PC-3 (cell line): ENCODE data around the gene CD300LB. TPM values are rescaled to one million over a fixed set of nuclear protein-coding genes. Genes with fewer than 3 reads are reported as not detected.
A peak's percentile ranks its signal among the peaks of the same experiment; 100 is the strongest.

Experiments used
- ATAC-seq: fragments of 200-7000 bp; cut with Tn5 transposase; 2 replicates; pipeline ENCODE4 v1.9.1; 2020; ENCODE audit warnings: mild to moderate bottlenecking, moderate library complexity
- BruUV-seq: library from RNA; stranded (reverse); fragments of 400-500 nt; replicated peaks from 2 replicates; lab custom pipeline; 2021; lab: Mats Ljungman, UMichigan
- CTCF ChIA-PET: fragments of 300-600 bp; sonication (Branson Sonifier 250); formaldehyde crosslinking; loops from one replicate; lab custom pipeline; 2022; ENCODE audit warnings: antibody characterized with exemption; lab: Charles Lee
- POLR2A ChIA-PET: fragments of 300-600 bp; sonication (Branson Sonifier 250); formaldehyde crosslinking; loops from one replicate; lab custom pipeline; 2022; ENCODE audit warnings: antibody characterized with exemption; ENCODE audit not compliant: unreplicated experiment; lab: Charles Lee
- DNase-seq: peaks from one replicate; pipeline ENCODE4 v3.0.0-alpha.2; 2015
- H2AFZ ChIP-seq: fragments of 300-600 bp; sonication (generic); 2 replicates; pipeline ENCODE4 v1.6.0; 2016; ENCODE audit warnings: antibody characterized with exemption, low read length
- H3F3A ChIP-seq: fragments of 300-600 bp; sonication (generic); one replicate; pipeline ENCODE4 v1.6.0; 2017; ENCODE audit warnings: antibody characterized with exemption, low read length, control low read depth, mild to moderate bottlenecking; ENCODE audit not compliant: unreplicated experiment
- H3K27ac ChIP-seq: fragments of 300-600 bp; sonication (generic); 2 replicates; pipeline ENCODE4 v1.5.1; 2016; ENCODE audit warnings: mild to moderate bottlenecking, low read length
- H3K27me3 ChIP-seq: fragments of 300-600 bp; sonication (generic); 2 replicates; pipeline ENCODE4 v1.6.1; 2016; ENCODE audit warnings: low read length, mixed read lengths
- H3K36me3 ChIP-seq: fragments of 300-600 bp; sonication (generic); 2 replicates; pipeline ENCODE4 v1.6.1; 2016; ENCODE audit warnings: low read depth, mixed run types, low read length, mixed read lengths
- H3K4me1 ChIP-seq: fragments of 300-600 bp; sonication (generic); 2 replicates; pipeline ENCODE4 v1.5.1; 2016; ENCODE audit warnings: low read length; ENCODE audit not compliant: insufficient read depth
- H3K4me2 ChIP-seq: fragments of 300-600 bp; sonication (generic); 2 replicates; pipeline ENCODE4 v1.6.0; 2016; ENCODE audit warnings: low read length
- H3K4me3 ChIP-seq: fragments of 300-600 bp; sonication (generic); 2 replicates; pipeline ENCODE4 v1.5.1; 2016; ENCODE audit warnings: mild to moderate bottlenecking, low read length, mixed read lengths
- H3K79me2 ChIP-seq: fragments of 300-600 bp; sonication (generic); 2 replicates; pipeline ENCODE4 v1.6.1; 2017; ENCODE audit warnings: low read length, mixed read lengths
- H3K9ac ChIP-seq: fragments of 300-600 bp; sonication (generic); 2 replicates; pipeline ENCODE4 v1.6.0; 2016; ENCODE audit warnings: mild to moderate bottlenecking, low read length
- H3K9me2 ChIP-seq: fragments of 300-600 bp; sonication (generic); replicated peaks from 2 replicates; pipeline ENCODE4 v1.6.1; 2016; ENCODE audit warnings: mixed run types, low read length, mixed read lengths
- H3K9me3 ChIP-seq: fragments of 300-600 bp; sonication (generic); 2 replicates; pipeline ENCODE4 v1.6.1; 2016; ENCODE audit warnings: low read length, mixed read lengths
- H4K20me1 ChIP-seq: fragments of 300-600 bp; sonication (generic); 2 replicates; pipeline ENCODE4 v1.6.1; 2016; ENCODE audit warnings: low read length, mixed read lengths
- EZH2 ChIP-seq: fragments of 300-600 bp; sonication (generic); IDR thresholded peaks from one replicate; pipeline ENCODE4 v1.6.1; 2017; ENCODE audit warnings: antibody characterized with exemption, mild to moderate bottlenecking, low read length; ENCODE audit not compliant: unreplicated experiment
- EZH2phosphoT487 ChIP-seq: fragments of 300-600 bp; sonication (generic); IDR thresholded peaks from 2 replicates; pipeline ENCODE4 v1.6.1; 2018; ENCODE audit warnings: mild to moderate bottlenecking, antibody characterized with exemption, low read length, borderline replicate concordance
- intact Hi-C: fragments of 100-400 bp; cut with micrococcal nuclease; formaldehyde crosslinking; loops from 2 replicates; pipeline ENCODE4 v1.9.0; 2023
- total RNA-seq: library from RNA; depleted of rRNA; stranded (reverse); fragments of >200 nt; gene quantifications from 2 replicates; pipeline ENCODE4 v1.2.3, GENCODE V29; 2014
- TF ChIP-seq, protein P1 (sequence below): fragments of 300-600 bp; sonication (generic); conservative IDR thresholded peaks from 2 replicates; pipeline ENCODE4 v1.5.1; 2017; ENCODE audit warnings: antibody characterized with exemption, low read depth, mild to moderate bottlenecking, low read length

CD300LB gene
- total RNA-seq, 1 experiment from 2014 or later = not detected

DNA sequence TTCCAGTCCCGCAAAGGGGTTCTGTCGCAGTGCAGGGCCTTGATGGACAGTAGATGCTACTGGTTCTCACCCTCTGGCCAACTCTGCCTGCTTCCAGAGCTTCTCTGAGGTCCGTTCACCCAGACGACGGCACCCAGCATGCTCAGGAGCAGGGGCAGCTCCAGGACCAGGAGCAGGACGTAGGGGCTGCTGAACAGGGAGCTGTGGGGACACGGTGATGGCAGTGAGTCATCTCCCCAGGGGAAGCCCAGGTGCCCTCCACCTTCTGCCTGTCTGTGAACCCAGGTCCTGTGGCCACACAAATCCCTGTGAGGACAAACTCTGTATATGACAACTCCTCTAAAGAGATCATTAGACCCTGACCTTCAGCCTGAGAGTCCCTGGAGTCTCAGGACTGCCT is 18.1 kb upstream of the CD300LB start:
- no peak overlapping the region for H2AFZ ChIP-seq
- H3K4me2 ChIP-seq = no peak overlapping the region
- H3K79me2 ChIP-seq = no peaks in the 10 kb centered on the region
- no peaks in the 10 kb centered on the region for H3K36me3 ChIP-seq
- TF ChIP-seq, protein P1, sequence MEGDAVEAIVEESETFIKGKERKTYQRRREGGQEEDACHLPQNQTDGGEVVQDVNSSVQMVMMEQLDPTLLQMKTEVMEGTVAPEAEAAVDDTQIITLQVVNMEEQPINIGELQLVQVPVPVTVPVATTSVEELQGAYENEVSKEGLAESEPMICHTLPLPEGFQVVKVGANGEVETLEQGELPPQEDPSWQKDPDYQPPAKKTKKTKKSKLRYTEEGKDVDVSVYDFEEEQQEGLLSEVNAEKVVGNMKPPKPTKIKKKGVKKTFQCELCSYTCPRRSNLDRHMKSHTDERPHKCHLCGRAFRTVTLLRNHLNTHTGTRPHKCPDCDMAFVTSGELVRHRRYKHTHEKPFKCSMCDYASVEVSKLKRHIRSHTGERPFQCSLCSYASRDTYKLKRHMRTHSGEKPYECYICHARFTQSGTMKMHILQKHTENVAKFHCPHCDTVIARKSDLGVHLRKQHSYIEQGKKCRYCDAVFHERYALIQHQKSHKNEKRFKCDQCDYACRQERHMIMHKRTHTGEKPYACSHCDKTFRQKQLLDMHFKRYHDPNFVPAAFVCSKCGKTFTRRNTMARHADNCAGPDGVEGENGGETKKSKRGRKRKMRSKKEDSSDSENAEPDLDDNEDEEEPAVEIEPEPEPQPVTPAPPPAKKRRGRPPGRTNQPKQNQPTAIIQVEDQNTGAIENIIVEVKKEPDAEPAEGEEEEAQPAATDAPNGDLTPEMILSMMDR = no peak
- TF ChIP-seq EZH2phosphoT487 = no peak
- TF ChIP-seq EZH2 = no peak
- H3K27me3 ChIP-seq = peaks cover 16% of the 10 kb centered on the region
- H3K4me1 ChIP-seq = peaks cover 13% of the 10 kb centered on the region
- BruUV-seq = no TSS peak
- no peaks in the 10 kb centered on the region for H3F3A ChIP-seq
- intact Hi-C loops = no loop called here
- ChIA-PET CTCF (no interaction called here), POLR2A (no interaction called here)
- H3K4me3 ChIP-seq = no peak overlapping the region
- no peak overlapping the region for H3K9ac ChIP-seq
- no peak overlapping the region for H3K27ac ChIP-seq
- ATAC-seq = no peak
- no peaks in the 10 kb centered on the region for H4K20me1 ChIP-seq
- DNase-seq = no peak
- no peaks in the 10 kb centered on the region for H3K9me3 ChIP-seq
- H3K9me2 ChIP-seq = no peaks in the 10 kb centered on the region

DNA sequence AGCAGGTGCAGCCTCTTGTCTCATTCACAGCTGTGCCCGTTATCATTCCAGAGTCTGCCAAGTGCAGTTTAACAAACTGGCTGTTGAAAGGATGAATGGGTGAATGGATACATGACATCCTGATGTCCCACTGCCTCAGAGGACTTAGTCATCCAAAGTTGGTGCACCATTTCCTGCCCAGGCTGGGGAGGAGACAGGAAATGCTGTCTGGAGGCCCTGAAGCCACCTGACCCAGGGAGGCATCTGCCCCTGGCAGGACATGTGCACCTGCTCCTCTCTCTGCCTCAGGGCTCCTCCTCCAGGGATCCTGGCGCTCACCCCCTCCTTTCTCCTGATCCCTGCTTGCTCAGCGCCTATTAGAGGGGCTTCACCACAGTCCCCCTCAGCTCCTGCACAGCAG is 16.5 kb upstream of the CD300LB start:
- Histone ChIP-seq H3K4me1 (peaks cover 13% of the 10 kb centered on the region), H3K4me3 (no peak overlapping the region), H3F3A (no peaks in the 10 kb centered on the region), H3K9ac (no peak overlapping the region), H3K36me3 (no peaks in the 10 kb centered on the region), H3K27ac (no peak overlapping the region), H3K9me2 (no peaks in the 10 kb centered on the region), H3K27me3 (0 out of 2 replicates have a peak, but pooled peaks cover under 1% of the 10 kb centered on the region), H2AFZ (no peak overlapping the region), H3K9me3 (no peaks in the 10 kb centered on the region), H3K4me2 (no peak overlapping the region), H3K79me2 (no peaks in the 10 kb centered on the region), H4K20me1 (no peaks in the 10 kb centered on the region)
- TF ChIP-seq EZH2 (no peak), EZH2phosphoT487 (no peak)
- TF ChIP-seq, protein P1 = no peak
- peak; percentile 34 for ATAC-seq
- CTCF ChIA-PET = no interaction called here
- intact Hi-C loops = no loop called here
- BruUV-seq = no TSS peak
- DNase-seq = peak; percentile 61
- POLR2A ChIA-PET = no interaction called here

DNA sequence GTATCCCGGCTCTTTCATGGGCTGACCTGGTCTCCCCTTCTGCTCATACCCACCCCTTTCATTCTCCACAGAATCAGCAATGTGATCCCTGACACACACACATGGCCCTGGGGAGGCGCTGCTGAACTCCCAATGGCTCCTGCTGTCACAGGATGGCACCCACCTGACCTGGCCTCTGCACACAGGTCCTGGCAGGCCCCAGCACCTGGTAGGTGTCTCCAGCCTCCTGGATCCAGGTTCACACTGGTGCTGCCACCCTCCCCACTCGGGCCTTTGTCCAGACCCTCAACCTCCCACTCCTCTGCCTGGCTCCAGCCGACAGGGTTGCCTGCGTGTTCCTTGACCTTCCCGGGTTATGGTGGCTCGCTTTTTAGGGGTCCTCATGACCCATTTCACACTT is 16.0 kb upstream of the CD300LB start:
- no peak for ATAC-seq
- intact Hi-C loops = no loop called here
- no peak overlapping the region for H3K4me3 ChIP-seq

More for the DNA sequence above, 16.0 kb upstream of the CD300LB start:
- Histone ChIP-seq H4K20me1 (no peaks in the 10 kb centered on the region), H3F3A (no peaks in the 10 kb centered on the region), H3K9ac (no peak overlapping the region), H3K27ac (no peak overlapping the region), H3K4me2 (no peak overlapping the region), H2AFZ (no peak overlapping the region), H3K4me1 (peaks cover 10% of the 10 kb centered on the region), H3K79me2 (no peaks in the 10 kb centered on the region), H3K9me2 (no peaks in the 10 kb centered on the region), H3K9me3 (no peaks in the 10 kb centered on the region), H3K27me3 (no peaks in the 10 kb centered on the region), H3K36me3 (no peaks in the 10 kb centered on the region)
- no peak for TF ChIP-seq EZH2phosphoT487
- TF ChIP-seq, protein P1 = no peak
- no peak for TF ChIP-seq EZH2
- POLR2A ChIA-PET = no interaction called here
- DNase-seq = no peak
- BruUV-seq = no TSS peak
- CTCF ChIA-PET = no interaction called here
